Brain microvascular endothelial cell (primary cell): Measurements from ENCODE around the gene RPS13.
"Not testable (repeated sequence)": the region's sequence is repeated elsewhere in the genome, so short reads cannot be mapped to it uniquely, and the experiment has no call there.

Experiments
- DNase-seq: peaks from one replicate; pipeline ENCODE4 v3.0.0-alpha.2; 2020
- H3K27ac ChIP-seq: fragments of 250-450 bp; sonication (Bioruptor Pico); 2 replicates; pipeline ENCODE4 v1.5.1; 2020; ENCODE audit warnings: mild to moderate bottlenecking, moderate library complexity
- H3K27me3 ChIP-seq: fragments of 250-450 bp; sonication (Bioruptor Pico); replicated peaks from 2 replicates; pipeline ENCODE4 v1.5.1; 2020; ENCODE audit warnings: mild to moderate bottlenecking
- H3K36me3 ChIP-seq: fragments of 250-450 bp; sonication (Bioruptor Pico); replicated peaks from 2 replicates; pipeline ENCODE4 v1.5.1; 2020; ENCODE audit warnings: mild to moderate bottlenecking
- H3K4me3 ChIP-seq: 2 replicates; pipeline ENCODE4 v1.5.1; 2011; ENCODE audit warnings: low read depth, mild to moderate bottlenecking, control low read depth, low read length, moderate library complexity
- in situ Hi-C: cut with HindIII; loops from 2 replicates; pipeline ENCODE4 v1.10.0; 2017; ENCODE audit warnings: low sequenced_read_pairs, low pct_ligation_motif_present
- TF ChIP-seq, protein P1 (sequence below): IDR thresholded peaks from 2 replicates; pipeline ENCODE4 v1.5.1; 2011; ENCODE audit warnings: low read depth, mild to moderate bottlenecking, moderate library complexity, low read length, control low read depth, inconsistent platforms; ENCODE audit errors: missing control alignments

Gene RPS13

DNA sequence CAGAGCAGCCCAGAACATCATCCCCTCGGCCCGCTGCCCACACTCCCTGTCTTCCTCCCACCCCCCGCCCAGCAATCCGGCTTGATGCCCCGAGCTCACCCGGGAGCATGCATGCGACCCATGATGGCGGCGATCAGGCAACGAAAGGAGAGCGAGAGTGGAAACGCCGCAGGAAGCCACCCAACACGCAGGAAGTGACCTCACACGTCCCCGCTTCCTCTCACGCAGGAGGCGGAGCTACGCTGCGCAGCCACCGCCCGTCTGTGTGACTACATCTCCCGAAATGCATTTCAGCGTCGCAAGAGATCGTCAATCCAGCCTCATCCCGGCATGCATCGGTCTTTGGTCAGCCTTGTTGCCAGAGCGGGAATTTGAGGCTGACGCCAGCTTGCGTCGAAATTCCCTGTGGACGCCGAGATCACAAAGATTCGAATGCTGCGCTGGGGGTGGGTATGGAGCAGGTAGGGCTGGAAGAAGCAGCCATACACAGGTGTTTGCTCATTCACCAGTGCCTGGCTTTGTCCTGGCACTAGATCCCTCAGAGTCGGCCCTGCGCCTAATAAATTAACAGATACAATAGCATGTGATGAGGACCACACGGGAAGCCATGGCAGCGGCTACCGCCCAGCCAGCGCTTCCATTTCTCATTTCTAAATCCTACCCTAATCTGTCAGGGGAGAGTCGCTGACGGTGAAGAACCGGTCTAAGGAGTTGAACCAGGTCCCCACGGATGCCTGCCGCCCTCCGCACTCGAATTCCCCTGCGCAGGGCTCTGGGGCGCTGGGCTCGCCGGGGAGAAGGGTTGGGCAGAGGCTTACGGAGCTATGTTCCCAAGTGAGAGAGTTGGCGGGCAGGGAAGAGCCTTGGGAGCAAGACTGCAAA is at the start of gene RPS13:
TSS of gene RPS13 (minus strand) at position 148 of the 882 bp plus-strand sequence. CDS start at position 122, 26 bp downstream.
- Histone ChIP-seq H3K4me3 (peak within 1 kb of the TSS; percentile 99), H3K36me3 (peaks cover 33% of the 10 kb centered on the region), H3K27me3 (no peaks in the 10 kb centered on the region), H3K27ac (peak within 1 kb of the TSS; percentile 76)
- TF ChIP-seq, protein P1, sequence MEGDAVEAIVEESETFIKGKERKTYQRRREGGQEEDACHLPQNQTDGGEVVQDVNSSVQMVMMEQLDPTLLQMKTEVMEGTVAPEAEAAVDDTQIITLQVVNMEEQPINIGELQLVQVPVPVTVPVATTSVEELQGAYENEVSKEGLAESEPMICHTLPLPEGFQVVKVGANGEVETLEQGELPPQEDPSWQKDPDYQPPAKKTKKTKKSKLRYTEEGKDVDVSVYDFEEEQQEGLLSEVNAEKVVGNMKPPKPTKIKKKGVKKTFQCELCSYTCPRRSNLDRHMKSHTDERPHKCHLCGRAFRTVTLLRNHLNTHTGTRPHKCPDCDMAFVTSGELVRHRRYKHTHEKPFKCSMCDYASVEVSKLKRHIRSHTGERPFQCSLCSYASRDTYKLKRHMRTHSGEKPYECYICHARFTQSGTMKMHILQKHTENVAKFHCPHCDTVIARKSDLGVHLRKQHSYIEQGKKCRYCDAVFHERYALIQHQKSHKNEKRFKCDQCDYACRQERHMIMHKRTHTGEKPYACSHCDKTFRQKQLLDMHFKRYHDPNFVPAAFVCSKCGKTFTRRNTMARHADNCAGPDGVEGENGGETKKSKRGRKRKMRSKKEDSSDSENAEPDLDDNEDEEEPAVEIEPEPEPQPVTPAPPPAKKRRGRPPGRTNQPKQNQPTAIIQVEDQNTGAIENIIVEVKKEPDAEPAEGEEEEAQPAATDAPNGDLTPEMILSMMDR, result no peak
- in situ Hi-C loops, result no loop called here
- peak; percentile 98 for DNase-seq

DNA sequence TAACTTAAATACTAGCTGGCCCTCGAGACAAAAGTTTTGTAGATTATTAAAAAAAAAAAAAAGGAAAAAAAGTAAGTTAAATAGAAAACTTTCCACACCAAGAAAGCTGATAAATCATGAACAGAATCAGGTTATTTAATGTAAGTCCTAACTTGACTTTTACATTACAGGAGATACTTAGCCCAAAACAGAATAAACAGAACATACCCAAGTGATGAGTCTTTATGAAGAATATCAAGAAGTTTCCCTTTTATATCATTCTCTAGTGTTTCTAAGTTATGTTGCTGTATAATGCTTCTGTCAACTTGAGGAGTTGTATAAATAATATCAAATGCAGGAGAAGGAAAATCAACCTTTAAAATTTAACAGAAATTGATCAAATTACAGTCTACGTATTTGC is 44.5 kb upstream of the RPS13 start:
- H3K4me3 ChIP-seq, result no peak overlapping the region
- in situ Hi-C loops, result no loop called here
- DNase-seq, result no peak
- H3K36me3 ChIP-seq, result peaks cover 8% of the 10 kb centered on the region
- no peaks in the 10 kb centered on the region for H3K27me3 ChIP-seq
- TF ChIP-seq, protein P1, result no peak
- no peak overlapping the region for H3K27ac ChIP-seq

DNA sequence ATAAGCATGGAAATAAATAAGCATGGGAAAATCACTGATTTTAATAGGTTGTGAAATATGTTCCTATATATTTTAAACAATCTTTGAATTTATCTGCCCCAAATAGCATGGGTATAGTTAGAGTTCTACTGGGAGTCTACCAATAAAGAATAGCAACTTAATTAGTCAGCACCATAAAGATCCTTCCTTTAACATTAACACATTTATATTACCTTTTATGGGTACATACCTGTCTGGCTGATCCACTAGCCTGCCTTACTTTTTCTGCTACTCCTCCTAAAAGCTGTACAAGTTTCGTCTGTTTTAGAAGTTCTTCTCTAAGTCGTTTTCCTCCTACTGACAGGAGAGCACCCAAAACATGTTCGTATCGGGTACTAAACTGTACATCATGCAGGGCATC is 39.8 kb upstream of the RPS13 start:
- Histone ChIP-seq H3K27ac (no peak overlapping the region), H3K4me3 (no peak overlapping the region), H3K36me3 (peaks cover 8% of the 10 kb centered on the region), H3K27me3 (no peaks in the 10 kb centered on the region)
- in situ Hi-C loops, result no loop called here
- TF ChIP-seq, protein P1, result no peak
- DNase-seq, result no peak

DNA sequence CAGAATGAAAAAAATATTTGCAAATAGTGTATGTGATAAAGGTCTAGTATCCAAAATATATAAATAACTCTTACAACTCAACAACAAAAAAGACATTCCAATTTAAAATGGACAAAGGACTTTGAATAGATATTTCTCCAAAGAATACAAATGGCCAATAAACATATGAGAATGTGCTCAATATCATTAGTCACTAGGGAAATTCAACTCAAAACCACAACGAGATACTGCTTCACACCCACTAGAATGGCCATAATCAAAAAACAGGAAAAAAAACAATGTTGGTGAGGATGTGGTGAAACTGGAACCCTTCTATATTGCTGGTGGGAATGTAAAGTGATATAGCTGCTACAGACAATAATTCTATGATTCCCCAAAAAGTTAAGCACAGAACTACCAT is 38.6 kb upstream of the RPS13 start:
- no peak overlapping the region for H3K4me3 ChIP-seq
- no peak for DNase-seq
- no peaks in the 10 kb centered on the region for H3K27me3 ChIP-seq
- in situ Hi-C loops, result no loop called here
- TF ChIP-seq, protein P1, result no peak
- peaks cover 7% of the 10 kb centered on the region for H3K36me3 ChIP-seq
- H3K27ac ChIP-seq, result no peak overlapping the region

DNA sequence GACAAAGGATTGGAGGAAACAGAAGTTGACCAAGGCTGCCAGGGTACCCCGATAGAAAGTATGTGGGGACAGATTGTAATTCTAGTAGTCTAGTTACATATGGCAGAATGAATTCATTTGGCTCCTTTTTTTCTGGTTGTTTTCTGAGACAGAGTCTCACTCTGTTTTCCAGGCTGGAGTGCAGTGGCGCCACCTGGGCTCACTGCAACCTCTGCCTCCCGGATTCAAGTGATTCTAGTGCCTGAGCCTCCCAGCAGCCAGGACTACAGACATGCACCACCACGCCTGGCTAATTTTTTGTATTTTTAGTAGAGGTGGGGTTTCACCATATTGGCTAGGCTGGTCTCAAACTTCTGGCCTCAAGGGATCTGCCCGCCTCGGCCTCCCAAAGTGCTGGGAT is 30.3 kb upstream of the RPS13 start:
- H3K27me3 ChIP-seq, H3K4me3 ChIP-seq, DNase-seq, H3K27ac ChIP-seq, in situ Hi-C loops: not testable (repeated sequence)
- peaks cover 49% of the 10 kb centered on the region for H3K36me3 ChIP-seq
- TF ChIP-seq, protein P1, result peak; percentile 63

DNA sequence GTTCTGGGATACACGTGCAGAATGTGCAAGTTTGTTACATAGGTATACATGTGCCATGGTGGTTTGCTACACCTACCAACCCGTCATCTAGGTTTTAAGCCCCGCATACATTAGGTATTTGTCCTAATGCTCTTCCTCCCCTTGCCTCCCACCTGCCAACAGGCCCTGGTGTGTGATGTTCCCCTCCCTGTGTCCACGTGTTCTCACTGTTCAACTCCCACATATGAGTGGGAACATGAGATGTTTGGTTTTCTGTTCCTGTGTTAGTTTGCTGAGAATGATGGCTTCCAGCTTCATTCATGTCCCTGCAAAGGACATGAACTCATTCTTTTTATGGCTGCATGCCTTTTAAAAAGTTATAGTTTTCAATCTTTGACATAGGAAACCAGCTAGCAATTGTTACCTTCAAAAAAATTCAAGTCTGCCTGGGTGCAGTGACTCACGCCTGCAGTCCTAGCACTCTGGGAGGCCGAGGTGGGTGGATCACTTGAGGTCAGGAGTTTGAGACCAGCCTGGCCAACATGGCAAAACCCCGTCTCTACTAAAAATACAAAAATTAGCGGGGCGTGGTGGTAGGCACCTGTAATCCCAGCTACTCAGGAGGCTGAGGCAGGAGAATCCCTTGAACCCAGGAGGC is 28.1 kb upstream of the RPS13 start:
- H3K36me3 ChIP-seq, result peaks cover 50% of the 10 kb centered on the region
- H3K4me3 ChIP-seq, H3K27ac ChIP-seq, H3K27me3 ChIP-seq, in situ Hi-C loops, DNase-seq: not testable (repeated sequence)
